GM23248 (cell line): ENCODE data around the gene MLYCD.

Experiments used
- EZH2 ChIP-seq: fragments of 200-600 bp; sonication (generic); IDR thresholded peaks from 2 replicates; pipeline ENCODE4 v1.6.1; 2018; ENCODE audit warnings: antibody characterized with exemption, mild to moderate bottlenecking; ENCODE audit not compliant: insufficient read depth, poor library complexity, severe bottlenecking
- EZH2phosphoT487 ChIP-seq: fragments of 200-600 bp; sonication (generic); IDR thresholded peaks from 2 replicates; pipeline ENCODE4 v1.6.1; 2018; ENCODE audit warnings: antibody characterized with exemption, moderate library complexity, mild to moderate bottlenecking, low read depth; ENCODE audit not compliant: insufficient read depth

DNA sequence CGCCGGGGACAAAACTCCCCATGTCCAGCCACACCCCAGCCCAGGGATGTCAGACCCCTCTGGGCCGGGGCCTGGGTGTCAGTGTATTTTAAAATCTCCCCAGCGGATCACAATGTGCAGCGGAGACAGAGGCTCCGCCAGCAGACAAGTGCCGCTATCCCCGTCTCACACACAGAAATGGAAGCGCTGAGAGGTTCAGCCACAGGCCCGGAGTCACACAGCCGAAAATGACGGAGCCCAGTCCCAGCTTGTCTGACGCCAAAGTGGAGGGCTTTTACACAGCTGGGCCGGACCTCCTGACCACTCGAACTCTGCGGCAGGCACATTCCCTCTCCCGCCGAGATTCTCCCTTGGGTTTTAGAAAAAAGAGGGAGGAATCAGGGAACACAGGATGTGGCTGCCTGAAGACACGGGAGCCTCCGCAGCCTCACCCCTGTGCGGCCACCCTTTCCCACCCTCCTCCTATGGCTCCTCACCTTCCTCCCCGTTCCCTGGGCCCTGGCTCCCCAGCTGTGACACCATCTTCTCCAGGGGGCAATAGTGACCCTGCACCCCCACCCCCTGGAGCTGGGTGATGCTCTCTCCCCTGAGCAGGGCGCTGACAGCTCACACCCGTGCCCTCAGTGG, 47.4 kb downstream of the MLYCD start:
- TF ChIP-seq EZH2 (no peak), EZH2phosphoT487 (no peak)
